HG03045 (cell line): ENCODE data around the gene HCAR2.
"Not testable (repeated sequence)": the region's sequence is repeated elsewhere in the genome, so short reads cannot be mapped to it uniquely, and the experiment has no call there.

ENCODE experiments used
- ATAC-seq: cut with Tn5 transposase; IDR thresholded peaks from one replicate; pipeline ENCODE4 v1.9.1; 2021; ENCODE audit warnings: mild to moderate bottlenecking, moderate library complexity; ENCODE audit not compliant: unreplicated experiment

The HCAR2 gene

GRCh38 chr12:122702890-122703611, at the start of gene HCAR2:
TSS of gene HCAR2 (minus strand) at chr12:122703357. CDS start at chr12:122703283, 74 bp downstream.
- ATAC-seq = not testable (repeated sequence)

GRCh38 chr12:122752464-122753318, 49.5 kb upstream of the HCAR2 start, which contains the start of gene DENR:
TSS of gene DENR (plus strand) at chr12:122752824. CDS start at chr12:122753702, 878 bp downstream.
- ATAC-seq = peak; percentile 95

GRCh38 chr12:122750781-122751515, 47.8 kb upstream of the HCAR2 start:
- ATAC-seq = not testable (repeated sequence)

DNA sequence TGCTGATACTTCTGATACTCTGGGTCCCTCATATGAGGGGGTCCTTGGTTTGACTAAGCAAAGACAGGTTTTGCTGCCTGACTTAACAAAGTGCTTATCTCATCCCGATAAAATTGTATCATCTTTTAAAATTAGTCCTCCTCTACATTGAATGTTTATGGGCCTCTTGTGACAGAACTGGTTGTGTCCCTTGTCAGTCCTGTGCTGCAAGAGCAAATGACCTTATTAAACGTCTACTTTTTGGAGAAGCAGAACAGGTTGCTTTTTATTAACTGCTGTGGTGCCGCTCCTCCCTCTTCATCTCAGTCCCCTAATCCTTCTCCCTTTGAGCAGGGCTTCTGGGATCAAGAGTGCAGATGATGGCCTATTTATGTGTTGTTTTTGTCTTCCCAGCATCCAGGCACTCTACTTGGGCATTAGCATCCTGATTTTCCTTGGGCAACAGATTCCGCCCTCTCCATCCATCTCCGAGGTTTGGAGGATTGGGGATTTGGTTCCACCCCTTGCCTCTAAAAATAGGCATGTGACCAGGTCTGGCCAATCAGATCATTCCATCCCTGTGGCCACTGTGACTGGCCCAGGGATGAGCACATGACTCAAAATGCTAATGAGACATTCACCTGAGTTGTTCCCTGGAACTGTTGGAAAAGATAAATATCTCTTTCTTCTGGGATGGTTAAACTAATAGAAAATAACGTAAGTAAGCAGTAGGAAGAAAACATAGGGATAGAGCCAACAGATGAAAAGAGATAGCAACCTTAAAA, 46.6 kb upstream of the HCAR2 start:
- ATAC-seq = no peak

DNA sequence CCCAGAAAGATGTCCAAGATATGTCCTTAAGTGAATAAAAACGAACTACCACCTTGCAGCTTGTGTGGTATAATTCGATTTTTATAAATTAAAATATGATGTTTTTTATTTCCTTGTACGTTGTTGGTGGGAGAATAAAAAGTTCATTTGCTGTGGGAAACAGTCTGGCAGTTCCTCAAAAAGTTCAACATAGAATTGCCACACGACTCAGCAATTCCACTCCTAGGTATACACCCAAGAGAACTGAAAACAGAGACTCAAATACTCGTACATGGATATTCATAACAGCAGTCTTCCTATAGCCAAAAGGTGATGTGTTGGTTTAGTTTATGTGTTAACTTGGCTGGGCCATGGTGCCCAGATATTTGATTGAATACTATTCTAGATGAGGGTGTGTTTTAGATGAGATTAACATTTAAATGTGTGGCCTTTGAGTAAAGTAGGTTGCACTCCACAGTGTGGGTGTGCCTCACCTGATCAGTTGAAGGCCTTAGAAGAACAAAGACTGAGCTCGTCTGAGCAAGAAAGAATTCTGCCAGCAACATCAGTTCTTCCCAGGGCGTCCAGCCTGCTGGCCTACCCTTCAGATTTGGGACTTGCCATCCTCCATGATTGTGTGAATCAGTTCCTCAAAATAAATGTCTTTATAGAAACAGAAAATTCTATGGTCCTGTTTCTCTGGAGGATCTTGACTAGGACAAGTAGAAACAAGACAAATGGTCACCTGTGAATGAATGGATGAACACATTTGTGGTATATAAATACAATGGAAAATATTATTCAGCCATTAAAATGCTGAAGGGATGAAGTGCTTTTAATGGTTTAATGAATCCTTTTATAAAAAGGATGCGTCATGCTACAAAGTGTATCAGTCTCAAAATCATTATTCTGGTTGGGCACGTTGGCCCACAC, 44.3 kb upstream of the HCAR2 start:
- no peak for ATAC-seq

- no peak for ATAC-seq
Observed at GRCh38 chr12:122743895-122744525, 40.9 kb upstream of the HCAR2 start.

GRCh38 chr12:122740351-122740750, 37.2 kb upstream of the HCAR2 start:
- ATAC-seq = no peak

GRCh38 chr12:122738571-122738970, 35.4 kb upstream of the HCAR2 start:
- no peak for ATAC-seq

DNA sequence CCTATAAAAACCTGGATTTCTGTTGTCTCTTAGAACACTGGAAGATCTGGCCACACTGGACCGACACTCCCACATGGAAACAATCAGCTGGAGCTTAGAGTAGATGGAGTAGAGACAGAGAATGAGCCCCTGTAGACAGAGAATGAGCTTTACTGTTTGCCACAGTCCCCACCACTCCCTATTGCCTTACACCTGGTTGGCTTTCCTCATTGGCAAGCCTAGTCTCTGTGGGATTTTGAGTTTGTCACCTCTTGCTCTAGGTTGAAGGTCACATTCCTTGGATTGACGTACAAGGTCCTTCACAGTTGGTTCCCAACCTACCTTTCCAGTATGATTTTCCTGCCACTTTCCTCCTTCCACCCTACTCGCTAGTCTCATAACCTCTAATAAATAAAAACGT, 29.5 kb upstream of the HCAR2 start:
- no peak for ATAC-seq

- ATAC-seq = no peak
Observed at GRCh38 chr12:122732170-122732569, 29.0 kb upstream of the HCAR2 start.

- ATAC-seq = no peak
Observed at GRCh38 chr12:122730215-122731014, 27.3 kb upstream of the HCAR2 start, which contains the start of gene HCAR1. TSS of gene HCAR1 (minus strand) at chr12:122730844. CDS start at chr12:122730339, 505 bp downstream.

GRCh38 chr12:122729583-122730214, 26.5 kb upstream of the HCAR2 start:
- no peak for ATAC-seq

GRCh38 chr12:122726080-122726558, 23.0 kb upstream of the HCAR2 start:
- no peak for ATAC-seq

DNA sequence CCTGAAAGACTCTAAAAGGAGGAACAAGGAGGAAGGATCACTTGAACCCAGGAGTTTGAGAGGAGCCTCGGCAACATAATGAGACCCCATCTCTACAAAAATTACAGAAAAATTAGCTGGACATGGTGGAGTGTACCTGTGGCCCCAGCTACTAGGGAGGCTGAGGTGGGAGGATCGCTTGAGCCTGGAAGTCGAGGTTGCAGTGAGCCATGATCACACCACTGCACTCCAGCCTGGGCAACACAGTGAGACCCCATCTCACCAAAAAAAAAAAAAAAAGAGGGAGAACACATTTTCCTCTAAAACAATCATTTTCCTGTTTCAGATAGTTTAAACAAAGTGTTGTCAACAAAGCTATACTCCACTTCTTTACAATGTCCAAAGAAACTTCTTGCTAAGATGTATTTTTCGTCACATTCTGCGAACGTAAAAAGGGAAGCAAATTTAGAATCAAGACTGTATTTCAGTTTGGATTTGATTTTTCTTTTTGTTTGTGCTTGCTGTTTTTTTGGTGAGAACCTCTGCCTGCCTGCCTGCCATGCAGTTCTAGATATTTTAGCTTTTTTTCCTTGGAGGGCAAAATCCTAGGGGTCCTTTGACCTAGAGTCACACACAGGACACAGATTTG, 22.4 kb upstream of the HCAR2 start:
- ATAC-seq = no peak

- no peak for ATAC-seq
Observed at GRCh38 chr12:122724641-122725243, 21.6 kb upstream of the HCAR2 start.

DNA sequence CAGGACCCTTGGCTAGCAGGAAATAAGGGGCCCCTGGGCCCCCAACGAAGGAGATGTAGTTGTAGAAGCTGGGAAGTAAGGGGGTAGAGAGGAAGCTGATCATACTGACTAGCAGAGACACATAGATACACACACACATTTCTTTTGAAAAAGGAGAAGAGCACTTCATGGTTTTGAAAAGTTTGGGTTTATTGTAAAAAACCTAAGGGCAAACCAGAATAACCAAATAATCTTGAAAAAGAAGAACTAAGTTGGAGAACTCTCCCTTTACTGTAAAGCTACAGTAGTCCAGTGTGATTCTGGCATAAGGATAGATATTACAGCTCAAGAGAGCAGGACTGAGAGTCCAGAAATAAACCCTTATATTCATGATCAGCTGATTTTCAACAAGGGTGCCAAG, 19.2 kb upstream of the HCAR2 start:
- no peak for ATAC-seq
